Hypothalamus (tissue), 51 donors: ENCODE measurements around the gene RNU1-4.
"Not testable (repeated sequence)": the region's sequence is repeated elsewhere in the genome, so short reads cannot be mapped to it uniquely, and the experiment has no call there.

Experiments used
- DNase-seq, 51 donors: peaks; one replicate each; lab custom pipeline; 2025; lab: John Stamatoyannopoulos, UW

The RNU1-4 gene

GRCh38 chr1:16725439-16726245 lies 14.7 kb upstream of the RNU1-4 start:
- DNase-seq, result not testable (repeated sequence)

- no peak for DNase-seq
Observed at GRCh38 chr1:16727190-16728111, 12.9 kb upstream of the RNU1-4 start.

GRCh38 chr1:16728243-16728949 lies 11.9 kb upstream of the RNU1-4 start:
- DNase-seq, result not testable (repeated sequence)

GRCh38 chr1:16732254-16732896 lies 7.9 kb upstream of the RNU1-4 start:
- not testable (repeated sequence) for DNase-seq

GRCh38 chr1:16741230-16741629 lies 914 bp downstream of the RNU1-4 start:
- DNase-seq, result not testable (repeated sequence)

GRCh38 chr1:16747660-16748059 lies 7.3 kb downstream of the RNU1-4 start:
- DNase-seq, result not testable (repeated sequence)

GRCh38 chr1:16748710-16749109 lies 8.4 kb downstream of the RNU1-4 start:
- not testable (repeated sequence) for DNase-seq

- DNase-seq, result not testable (repeated sequence)
Observed at GRCh38 chr1:16749910-16750888, 9.9 kb downstream of the RNU1-4 start.

GRCh38 chr1:16752770-16753169 lies 12.5 kb downstream of the RNU1-4 start:
- DNase-seq, result not testable (repeated sequence)

GRCh38 chr1:16755385-16755784 lies 15.1 kb downstream of the RNU1-4 start:
- DNase-seq, result not testable (repeated sequence)

GRCh38 chr1:16755932-16756331 lies 15.6 kb downstream of the RNU1-4 start:
- not testable (repeated sequence) for DNase-seq

GRCh38 chr1:16757574-16757973 lies 17.3 kb downstream of the RNU1-4 start:
- not testable (repeated sequence) for DNase-seq

- not testable (repeated sequence) for DNase-seq
Observed at GRCh38 chr1:16758060-16758459, 17.7 kb downstream of the RNU1-4 start.

GRCh38 chr1:16759041-16759493 lies 18.8 kb downstream of the RNU1-4 start:
- not testable (repeated sequence) for DNase-seq

- DNase-seq, result not testable (repeated sequence)
Observed at GRCh38 chr1:16759650-16760455, 19.5 kb downstream of the RNU1-4 start.

- not testable (repeated sequence) for DNase-seq
Observed at GRCh38 chr1:16760456-16760765, 20.1 kb downstream of the RNU1-4 start.

GRCh38 chr1:16760801-16761200 lies 20.5 kb downstream of the RNU1-4 start:
- DNase-seq, result not testable (repeated sequence)

- DNase-seq, result not testable (repeated sequence)
Observed at GRCh38 chr1:16764248-16764819, 24.0 kb downstream of the RNU1-4 start.
